ENCODE results near the gene CLASP2.

GRCh38 chr3:33646406-33646805 is 71.6 kb downstream of the CLASP2 start:
- TF ChIP-seq EZH2 (IDR thresholded peaks at IDR 0.05; ENCODE audit: borderline replicate concordance, low read length) (no peak), CTCF (conservative IDR thresholded peaks at IDR 0.05 in 1 of 2, IDR thresholded peaks at IDR 0.05 in 1 of 2; ENCODE audit: extremely low read depth in 1 of 2, insufficient read depth in 1 of 2, low read depth in 1 of 2, low read length in 2 of 2) (no peak)

Measured in mammary epithelial cell (primary cell).